HCT116 (cell line): ENCODE measurements around the gene VPS45. TPM values are rescaled to one million over a fixed set of nuclear protein-coding genes. Genes with fewer than 3 reads are reported as not detected.

Source experiments
- ATAC-seq: fragments of 200-7000 bp; cut with Tn5 transposase; 2 replicates; pipeline ENCODE4 v1.9.1; 2020; ENCODE audit warnings: mild to moderate bottlenecking, moderate library complexity
- BruUV-seq: library from RNA; stranded (reverse); fragments of 400-500 nt; replicated peaks from 2 replicates; lab custom pipeline; 2021; lab: Mats Ljungman, UMichigan
- CTCF ChIA-PET: fragments of 300-600 bp; sonication (Branson Sonifier 250); formaldehyde crosslinking; loops from one replicate; lab custom pipeline; 2021; ENCODE audit warnings: antibody characterized with exemption; lab: Charles Lee
- POLR2A ChIA-PET: fragments of 300-600, 350-600 bp; sonication (Branson Sonifier 250); formaldehyde crosslinking; loops from one replicate; lab custom pipeline; 2021; ENCODE audit warnings: antibody characterized with exemption; lab: Charles Lee
- RAD21 ChIA-PET, 2 experiments: fragments of 300-600 bp; sonication (Branson Sonifier 250); formaldehyde crosslinking; loops; one replicate each; lab custom pipeline; 2023; ENCODE audit warnings: low total read pairs in 2 of 2; ENCODE audit not compliant: uncharacterized antibody in 2 of 2, unreplicated experiment in 2 of 2, low non-redundant PET in 1 of 2; lab: Charles Lee
- DNase-seq: peaks from one replicate; pipeline ENCODE4 v3.0.0-alpha.2; 2010; ENCODE audit warnings: low read depth, low spot score
- H2AFZ ChIP-seq: fragments of 200-600 bp; shearing (Covaris generic), sonication (generic); 2 replicates; pipeline ENCODE4 v1.6.1; 2017; ENCODE audit warnings: low read depth, mixed run types, mixed read lengths, antibody characterized with exemption, low read length; ENCODE audit not compliant: poor library complexity, severe bottlenecking
- H3K27ac ChIP-seq: 2 replicates; pipeline ENCODE4 v1.5.1; 2012; ENCODE audit warnings: low read depth, low read length
- H3K27me3 ChIP-seq: fragments of 200-600 bp; sonication (generic); 2 replicates; pipeline ENCODE4 v1.6.1; 2016; ENCODE audit warnings: mixed run types, low read length, mixed read lengths; ENCODE audit not compliant: insufficient read depth
- H3K36me3 ChIP-seq, 2 experiments: fragments of 200-500 bp in 1 of 2; fragments of 200-600 bp in 1 of 2; sonication (Bioruptor generic) in 1 of 2; sonication (generic) in 1 of 2; 2 replicates each; pipeline versions ENCODE4 v1.5.1 to v1.6.1; 2014 to 2016; ENCODE audit warnings: low read length in 2 of 2, inconsistent platforms in 1 of 2, mixed read lengths in 1 of 2, mixed run types in 1 of 2; ENCODE audit not compliant: insufficient read depth in 2 of 2, control insufficient read depth in 1 of 2
- H3K4me1 ChIP-seq, 2 experiments: fragments of 200-600 bp in 1 of 2; sonication (generic) in 1 of 2; 2 replicates each; pipeline versions ENCODE4 v1.5.1 to v1.6.1; 2012 to 2017; ENCODE audit warnings: low read length in 2 of 2, inconsistent platforms in 1 of 2, mild to moderate bottlenecking in 1 of 2, mixed read lengths in 1 of 2, mixed run types in 1 of 2, moderate library complexity in 1 of 2; ENCODE audit not compliant: insufficient read depth in 2 of 2, control insufficient read depth in 1 of 2
- H3K4me2 ChIP-seq: fragments of 200-600 bp; sonication (generic); 2 replicates; pipeline ENCODE4 v1.6.1; 2017; ENCODE audit warnings: mixed run types, low read length, mixed read lengths
- H3K4me3 ChIP-seq, 2 experiments: fragments of 200-600 bp in 1 of 2; sonication (generic) in 1 of 2; replicated peaks in 1 of 2; 2 replicates each; pipeline ENCODE4 v1.5.1; 2011 to 2016; ENCODE audit warnings: low read length in 2 of 2, control low read depth in 1 of 2, low read depth in 1 of 2, mild to moderate bottlenecking in 1 of 2, mixed read lengths in 1 of 2, mixed run types in 1 of 2
- H3K79me2 ChIP-seq: fragments of 200-600 bp; sonication (generic); 2 replicates; pipeline ENCODE4 v1.6.1; 2017; ENCODE audit warnings: mild to moderate bottlenecking, mixed run types, low read length, moderate library complexity, mixed read lengths; ENCODE audit not compliant: insufficient read depth
- H3K9ac ChIP-seq: fragments of 200-600 bp; sonication (generic); 2 replicates; pipeline ENCODE4 v1.6.1; 2016; ENCODE audit warnings: low read length, mixed read lengths
- H3K9me2 ChIP-seq: fragments of 200-600 bp; sonication (generic), shearing (Covaris generic); 2 replicates; pipeline ENCODE4 v1.6.1; 2017; ENCODE audit warnings: mixed run types, mild to moderate bottlenecking, moderate library complexity; ENCODE audit not compliant: insufficient read depth
- H3K9me3 ChIP-seq, 2 experiments: fragments of 200-500 bp in 1 of 2; fragments of 200-600 bp in 1 of 2; sonication (Bioruptor generic) in 1 of 2; sonication (generic) in 1 of 2; 2 replicates each; pipeline ENCODE4 v1.6.1; 2014 to 2017; ENCODE audit warnings: low read length in 2 of 2, mixed read lengths in 2 of 2, inconsistent platforms in 1 of 2, low read depth in 1 of 2, mild to moderate bottlenecking in 1 of 2, mixed run types in 1 of 2, moderate library complexity in 1 of 2; ENCODE audit not compliant: control insufficient read depth in 1 of 2, insufficient read depth in 1 of 2
- H4K20me1 ChIP-seq: fragments of 200-600 bp; sonication (generic), shearing (Covaris generic); 2 replicates; pipeline ENCODE4 v1.6.1; 2017; ENCODE audit warnings: mixed run types, mild to moderate bottlenecking, moderate library complexity; ENCODE audit not compliant: insufficient read depth
- ATF3 ChIP-seq: IDR thresholded peaks from 2 replicates; pipeline ENCODE4 v1.6.1; 2012
- EGR1 ChIP-seq: IDR thresholded peaks from 2 replicates; pipeline ENCODE4 v1.6.1; 2012; ENCODE audit warnings: low read depth
- JUND ChIP-seq: IDR thresholded peaks from 2 replicates; pipeline ENCODE4 v1.6.1; 2012
- MAX ChIP-seq: IDR thresholded peaks from 2 replicates; pipeline ENCODE4 v1.6.1; 2012
- POLR2A ChIP-seq: IDR thresholded peaks from 2 replicates; pipeline ENCODE4 v1.7.0; 2011; ENCODE audit warnings: borderline replicate concordance; ENCODE audit not compliant: insufficient read depth, insufficient read length; ENCODE audit errors: extremely low read depth
- POLR2AphosphoS5 ChIP-seq: IDR thresholded peaks from 2 replicates; pipeline ENCODE4 v1.6.1; 2011; ENCODE audit warnings: mild to moderate bottlenecking, low read depth, low read length, moderate library complexity
- YY1 ChIP-seq: IDR thresholded peaks from 2 replicates; pipeline ENCODE4 v1.6.1; 2011; ENCODE audit warnings: low read length, low read depth, moderate library complexity, mild to moderate bottlenecking; ENCODE audit not compliant: insufficient replicate concordance; ENCODE audit errors: extremely low read depth
- intact Hi-C: fragments of 100-400 bp; cut with micrococcal nuclease; formaldehyde crosslinking; loops from 2 replicates; pipeline ENCODE4 v1.10.0; 2022
- total RNA-seq: library from RNA; stranded (reverse); gene quantifications from one replicate; pipeline ENCODE4 v1.2.1, GENCODE V29; 2021; ENCODE audit not compliant: unreplicated experiment
- TF ChIP-seq, protein P1 (sequence below): IDR thresholded peaks from 2 replicates; pipeline ENCODE4 v1.6.1; 2012; ENCODE audit warnings: low read depth

The VPS45 gene
- total RNA-seq, 1 experiment from 2014 or later = 28.1 TPM

GRCh38 chr1:150186789-150187559 is 119.4 kb downstream of the VPS45 start (continued):
- TF ChIP-seq ATF3 = no peak

GRCh38 chr1:150187560-150187931 is 120.0 kb downstream of the VPS45 start:
- ChIA-PET POLR2A (interaction anchor here (0.6 to 3.3 kb wide), 5 partner anchors 19 to 300 kb away, joined by 4 to 46 read pairs (median 5); partner anchors contain the start of gene RPRD2), CTCF (interaction anchor here (0.8 to 2.5 kb wide), 17 partner anchors 19 to 344 kb away, joined by 3 to 28 read pairs (median 3); a partner anchor contains a TSS), RAD21 (interaction anchor here in 1 of 2 experiments (1.2 to 1.3 kb wide), 2 partner anchors 114 to 299 kb away, joined by 4 to 9 read pairs; a partner anchor contains a TSS)
- peaks cover 14 to 30% of the 10 kb centered on the region in 2 experiments for H3K4me1 ChIP-seq
- no peak overlapping the region for H3K4me3 ChIP-seq
- intact Hi-C loops = loop anchor here (1.0 to 5.0 kb wide), 3 partner anchors 115 to 299 kb away; no protein-coding TSS in a partner anchor
- no peaks in the 10 kb centered on the region for H3K9me2 ChIP-seq
- H3K27ac ChIP-seq = no peak overlapping the region
- H3K79me2 ChIP-seq = no peaks in the 10 kb centered on the region
- H3K27me3 ChIP-seq = no peaks in the 10 kb centered on the region
- H3K9me3 ChIP-seq = no peaks in the 10 kb centered on the region
- ATAC-seq (peak; percentile 55), DNase-seq (no peak)
- peak overlapping the region; percentile 79 for H2AFZ ChIP-seq
- BruUV-seq = no TSS peak
- no peaks in the 10 kb centered on the region for H4K20me1 ChIP-seq
- H3K9ac ChIP-seq = no peak overlapping the region
- TF ChIP-seq POLR2A = no peak
- TF ChIP-seq EGR1 = no peak
- TF ChIP-seq POLR2AphosphoS5 = no peak
- TF ChIP-seq, protein P1, sequence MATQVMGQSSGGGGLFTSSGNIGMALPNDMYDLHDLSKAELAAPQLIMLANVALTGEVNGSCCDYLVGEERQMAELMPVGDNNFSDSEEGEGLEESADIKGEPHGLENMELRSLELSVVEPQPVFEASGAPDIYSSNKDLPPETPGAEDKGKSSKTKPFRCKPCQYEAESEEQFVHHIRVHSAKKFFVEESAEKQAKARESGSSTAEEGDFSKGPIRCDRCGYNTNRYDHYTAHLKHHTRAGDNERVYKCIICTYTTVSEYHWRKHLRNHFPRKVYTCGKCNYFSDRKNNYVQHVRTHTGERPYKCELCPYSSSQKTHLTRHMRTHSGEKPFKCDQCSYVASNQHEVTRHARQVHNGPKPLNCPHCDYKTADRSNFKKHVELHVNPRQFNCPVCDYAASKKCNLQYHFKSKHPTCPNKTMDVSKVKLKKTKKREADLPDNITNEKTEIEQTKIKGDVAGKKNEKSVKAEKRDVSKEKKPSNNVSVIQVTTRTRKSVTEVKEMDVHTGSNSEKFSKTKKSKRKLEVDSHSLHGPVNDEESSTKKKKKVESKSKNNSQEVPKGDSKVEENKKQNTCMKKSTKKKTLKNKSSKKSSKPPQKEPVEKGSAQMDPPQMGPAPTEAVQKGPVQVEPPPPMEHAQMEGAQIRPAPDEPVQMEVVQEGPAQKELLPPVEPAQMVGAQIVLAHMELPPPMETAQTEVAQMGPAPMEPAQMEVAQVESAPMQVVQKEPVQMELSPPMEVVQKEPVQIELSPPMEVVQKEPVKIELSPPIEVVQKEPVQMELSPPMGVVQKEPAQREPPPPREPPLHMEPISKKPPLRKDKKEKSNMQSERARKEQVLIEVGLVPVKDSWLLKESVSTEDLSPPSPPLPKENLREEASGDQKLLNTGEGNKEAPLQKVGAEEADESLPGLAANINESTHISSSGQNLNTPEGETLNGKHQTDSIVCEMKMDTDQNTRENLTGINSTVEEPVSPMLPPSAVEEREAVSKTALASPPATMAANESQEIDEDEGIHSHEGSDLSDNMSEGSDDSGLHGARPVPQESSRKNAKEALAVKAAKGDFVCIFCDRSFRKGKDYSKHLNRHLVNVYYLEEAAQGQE = no peak
- TF ChIP-seq YY1 = no peak
- TF ChIP-seq JUND = no peak
- no peak for TF ChIP-seq MAX
- TF ChIP-seq ATF3 = no peak
- H3K4me2 ChIP-seq = peak overlapping the region; percentile 55
- no peaks in the 10 kb centered on the region for H3K36me3 ChIP-seq
